Keratinocyte (primary cell): ENCODE results near the gene CFAP410. TPM values are rescaled to one million over a fixed set of nuclear protein-coding genes. Genes with fewer than 3 reads are reported as not detected.

Experiments used
- DNase-seq: peaks from one replicate; pipeline ENCODE4 v3.0.0-alpha.2; 2011; ENCODE audit warnings: low read depth, missing footprints, low spot score
- FAIRE-seq: peaks from 2 replicates; lab custom pipeline; 2011; peaks lifted over from hg19 to GRCh38; lab: Jason Lieb, UNC
- H2AFZ ChIP-seq: 2 replicates; pipeline ENCODE4 v1.6.0; 2012; ENCODE audit warnings: low read length, control low read depth, inconsistent platforms; ENCODE audit not compliant: control insufficient read depth
- H3K27ac ChIP-seq: 2 replicates; pipeline ENCODE4 v1.5.1; 2011; ENCODE audit warnings: low read length; ENCODE audit not compliant: control insufficient read depth, insufficient read depth
- H3K27me3 ChIP-seq: 3 replicates; pipeline ENCODE4 v1.6.0; 2011; ENCODE audit warnings: low read length; ENCODE audit not compliant: control insufficient read depth, insufficient read depth; ENCODE audit errors: extremely low read depth
- H3K36me3 ChIP-seq, 2 experiments: 2 replicates in 1 of 2; 3 replicates in 1 of 2; pipeline ENCODE4 v1.5.1; 2011; ENCODE audit warnings: low read length in 2 of 2, mild to moderate bottlenecking in 1 of 2; ENCODE audit not compliant: control insufficient read depth in 2 of 2, insufficient read depth in 2 of 2; ENCODE audit errors: extremely low read depth in 1 of 2
- H3K4me1 ChIP-seq: 3 replicates; pipeline ENCODE4 v1.5.1; 2011; ENCODE audit warnings: low read length; ENCODE audit not compliant: control insufficient read depth, insufficient read depth; ENCODE audit errors: extremely low read depth
- H3K4me2 ChIP-seq: 3 replicates; pipeline ENCODE4 v1.6.0; 2011; ENCODE audit warnings: low read depth, low read length; ENCODE audit not compliant: control insufficient read depth, insufficient read depth; ENCODE audit errors: extremely low read depth
- H3K4me3 ChIP-seq, 3 experiments: fragments of 200-600 bp in 1 of 3; sonication (generic) in 1 of 3; 2 replicates in 2 of 3; 3 replicates in 1 of 3; pipeline ENCODE4 v1.5.1; 2011 to 2016; ENCODE audit warnings: low read length in 3 of 3, mild to moderate bottlenecking in 3 of 3, control low read depth in 2 of 3, inconsistent platforms in 1 of 3, low read depth in 1 of 3, mixed read lengths in 1 of 3, mixed run types in 1 of 3, moderate library complexity in 1 of 3; ENCODE audit not compliant: control insufficient read depth in 2 of 3, insufficient read depth in 2 of 3; ENCODE audit errors: extremely low read depth in 1 of 3
- H3K79me2 ChIP-seq: 2 replicates; pipeline ENCODE4 v1.6.0; 2012; ENCODE audit warnings: low read length; ENCODE audit not compliant: control insufficient read depth, insufficient read depth
- H3K9ac ChIP-seq: 3 replicates; pipeline ENCODE4 v1.6.0; 2011; ENCODE audit warnings: low read length; ENCODE audit not compliant: control insufficient read depth, insufficient read depth; ENCODE audit errors: extremely low read depth
- H3K9me1 ChIP-seq: 3 replicates; pipeline ENCODE4 v1.6.0; 2011; ENCODE audit warnings: low read length; ENCODE audit not compliant: control insufficient read depth, insufficient read depth; ENCODE audit errors: extremely low read depth
- H3K9me3 ChIP-seq: 2 replicates; pipeline ENCODE4 v1.5.1; 2012; ENCODE audit warnings: low read depth, low read length; ENCODE audit not compliant: control insufficient read depth
- H4K20me1 ChIP-seq: 3 replicates; pipeline ENCODE4 v1.6.0; 2011; ENCODE audit warnings: low read length; ENCODE audit not compliant: control insufficient read depth, insufficient read depth; ENCODE audit errors: extremely low read depth
- EZH2 ChIP-seq: IDR thresholded peaks from one replicate; pipeline ENCODE4 v1.6.1; 2012; ENCODE audit warnings: inconsistent platforms, mild to moderate bottlenecking, low read length, moderate library complexity
- dilution Hi-C: fragments of 300-500 bp; cut with MboI; formaldehyde crosslinking; loops from one replicate; pipeline ENCODE4 v1.7.0; 2020; ENCODE audit warnings: low sequenced_read_pairs; ENCODE audit not compliant: extremely low pct_ligation_motif_present
- polyA plus RNA-seq, 5 experiments: library from polyadenylated mRNA; depleted of rRNA in 3 of 5; stranded (reverse) in 3 of 5; stranded (forward) in 1 of 5; unstranded in 1 of 5; fragments of >200 nt; gene quantifications; 1 replicate in 1 of 5; 2 replicates in 3 of 5; 3 replicates in 1 of 5; pipeline versions ENCODE4 v1.2.1 to v1.2.3, GENCODE V29; 2011 to 2012; ENCODE audit warnings: missing spikeins in 2 of 5, low read depth in 1 of 5, low replicate concordance in 1 of 5
- TF ChIP-seq, protein P1 (sequence below), 3 experiments: IDR thresholded peaks in 1 of 3; conservative IDR thresholded peaks in 1 of 3; optimal IDR thresholded peaks in 1 of 3; 2 replicates in 2 of 3; 3 replicates in 1 of 3; pipeline versions ENCODE3 to v1.5.1; 2011; ENCODE audit warnings: low read length in 3 of 3, mild to moderate bottlenecking in 3 of 3, moderate library complexity in 2 of 3, control low read depth in 1 of 3, inconsistent platforms in 1 of 3; ENCODE audit not compliant: insufficient read depth in 2 of 3; ENCODE audit errors: extremely low read depth in 1 of 3

Gene CFAP410
- polyA plus RNA-seq, 1 donor (not counting 4 experiments of a cell fraction or from before 2014, with no cell fraction given) = 2.2 TPM

DNA sequence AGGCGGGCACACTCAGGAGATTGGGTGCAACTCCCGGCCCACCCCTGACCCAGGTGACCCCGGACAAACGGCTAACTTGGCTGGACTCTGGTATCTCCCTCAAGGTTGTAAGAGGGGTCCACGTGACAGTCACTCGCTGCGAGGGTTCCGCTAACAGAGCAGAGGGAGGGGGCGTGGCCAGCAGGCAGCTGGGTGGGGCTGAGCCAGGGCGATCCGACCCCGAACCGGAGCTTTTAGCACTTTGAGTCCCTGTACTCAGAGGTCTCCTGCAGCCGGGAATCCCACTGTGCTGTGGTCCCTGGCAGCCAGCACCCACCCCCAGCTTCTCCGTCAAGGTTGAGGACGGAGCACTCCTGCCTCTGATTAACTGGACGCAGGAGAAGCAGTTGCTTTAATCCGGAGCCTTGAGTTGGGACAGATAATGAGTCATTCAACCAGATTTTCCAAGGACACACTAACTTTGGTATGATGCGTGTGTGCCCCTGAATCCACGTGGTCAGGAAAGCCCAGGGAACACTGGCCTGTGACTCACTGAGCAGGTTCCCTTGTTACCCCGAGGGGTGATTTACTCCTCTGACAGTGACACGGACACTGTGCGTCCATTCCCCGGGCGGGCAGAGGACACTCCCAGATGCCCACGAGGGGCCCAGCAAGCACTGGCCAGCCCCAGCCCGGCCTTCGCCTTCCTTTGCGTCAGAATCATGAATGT, 31.0 kb upstream of the CFAP410 start:
- Histone ChIP-seq H3K9me3 (no peaks in the 10 kb centered on the region), H3K27me3 (peaks cover 17% of the 10 kb centered on the region), H3K4me1 (no peaks in the 10 kb centered on the region), H3K27ac (no peak overlapping the region), H3K79me2 (no peaks in the 10 kb centered on the region), H2AFZ (no peak overlapping the region), H3K9me1 (no peaks in the 10 kb centered on the region), H3K36me3 (no peaks in the 10 kb centered on the region), H4K20me1 (no peaks in the 10 kb centered on the region), H3K4me2 (no peak overlapping the region), H3K9ac (no peak overlapping the region), H3K4me3 (no peak overlapping the region)
- FAIRE-seq = no peak
- dilution Hi-C loops = no loop called here
- DNase-seq = no peak
- TF ChIP-seq, protein P1, sequence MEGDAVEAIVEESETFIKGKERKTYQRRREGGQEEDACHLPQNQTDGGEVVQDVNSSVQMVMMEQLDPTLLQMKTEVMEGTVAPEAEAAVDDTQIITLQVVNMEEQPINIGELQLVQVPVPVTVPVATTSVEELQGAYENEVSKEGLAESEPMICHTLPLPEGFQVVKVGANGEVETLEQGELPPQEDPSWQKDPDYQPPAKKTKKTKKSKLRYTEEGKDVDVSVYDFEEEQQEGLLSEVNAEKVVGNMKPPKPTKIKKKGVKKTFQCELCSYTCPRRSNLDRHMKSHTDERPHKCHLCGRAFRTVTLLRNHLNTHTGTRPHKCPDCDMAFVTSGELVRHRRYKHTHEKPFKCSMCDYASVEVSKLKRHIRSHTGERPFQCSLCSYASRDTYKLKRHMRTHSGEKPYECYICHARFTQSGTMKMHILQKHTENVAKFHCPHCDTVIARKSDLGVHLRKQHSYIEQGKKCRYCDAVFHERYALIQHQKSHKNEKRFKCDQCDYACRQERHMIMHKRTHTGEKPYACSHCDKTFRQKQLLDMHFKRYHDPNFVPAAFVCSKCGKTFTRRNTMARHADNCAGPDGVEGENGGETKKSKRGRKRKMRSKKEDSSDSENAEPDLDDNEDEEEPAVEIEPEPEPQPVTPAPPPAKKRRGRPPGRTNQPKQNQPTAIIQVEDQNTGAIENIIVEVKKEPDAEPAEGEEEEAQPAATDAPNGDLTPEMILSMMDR (optimal IDR thresholded peaks at IDR 0.05 in 1 of 3, IDR thresholded peaks at IDR 0.05 in 1 of 3, conservative IDR thresholded peaks at IDR 0.05 in 1 of 3; ENCODE audit: extremely low read depth in 1 of 3, insufficient read depth in 2 of 3, low read length in 3 of 3) = no peak
- no peak for TF ChIP-seq EZH2

DNA sequence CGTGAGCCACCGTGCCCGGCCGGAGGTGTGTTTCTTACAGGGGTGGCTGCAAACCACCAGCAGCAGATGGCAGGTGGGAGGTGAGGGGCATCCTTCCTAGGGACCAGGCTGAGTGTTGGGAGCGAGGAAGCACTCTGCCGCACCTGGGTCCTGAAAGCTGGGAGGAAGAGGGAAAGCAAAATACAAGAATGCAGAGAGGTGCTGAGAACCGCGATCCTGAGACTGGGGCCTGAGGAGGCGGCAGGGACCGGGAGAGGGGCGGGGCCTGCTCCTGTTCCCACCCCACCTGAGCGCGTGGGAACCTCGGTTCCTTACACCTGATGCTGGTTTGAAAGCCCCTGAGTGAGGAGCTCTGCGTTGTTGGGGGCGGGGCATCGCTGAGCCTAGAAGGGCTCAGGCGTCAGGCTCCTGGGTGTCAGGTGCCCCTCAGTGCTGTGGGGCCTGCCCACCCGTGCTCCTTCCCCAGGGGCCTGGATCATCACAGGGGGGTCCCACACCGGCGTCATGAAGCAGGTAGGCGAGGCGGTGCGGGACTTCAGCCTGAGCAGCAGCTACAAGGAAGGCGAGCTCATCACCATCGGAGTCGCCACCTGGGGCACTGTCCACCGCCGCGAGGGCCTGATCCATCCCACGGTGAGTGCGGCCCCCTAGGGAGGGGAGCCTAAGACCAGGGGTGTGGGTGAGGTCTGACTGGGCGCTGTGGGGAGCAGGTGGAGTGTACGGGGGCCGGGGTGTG, 29.7 kb upstream of the CFAP410 start:
- no peak overlapping the region for H3K4me2 ChIP-seq
- H3K9me3 ChIP-seq = no peaks in the 10 kb centered on the region
- no peak for DNase-seq
- H3K79me2 ChIP-seq = no peaks in the 10 kb centered on the region
- no peak for FAIRE-seq
- H3K27me3 ChIP-seq = peaks cover 17% of the 10 kb centered on the region
- H3K9me1 ChIP-seq = no peaks in the 10 kb centered on the region
- dilution Hi-C loops = no loop called here
- no peak overlapping the region for H3K9ac ChIP-seq
- no peaks in the 10 kb centered on the region for H3K4me1 ChIP-seq
- no peaks in the 10 kb centered on the region for H4K20me1 ChIP-seq
- TF ChIP-seq EZH2 = no peak
- TF ChIP-seq, protein P1 (optimal IDR thresholded peaks at IDR 0.05 in 1 of 3, IDR thresholded peaks at IDR 0.05 in 1 of 3, conservative IDR thresholded peaks at IDR 0.05 in 1 of 3; ENCODE audit: extremely low read depth in 1 of 3, insufficient read depth in 2 of 3, low read length in 3 of 3) = no peak
- no peak overlapping the region for H2AFZ ChIP-seq
- no peaks in the 10 kb centered on the region for H3K36me3 ChIP-seq
- no peak overlapping the region for H3K4me3 ChIP-seq
- no peak overlapping the region for H3K27ac ChIP-seq
